Thyroid gland (tissue), 4 donors: ENCODE measurements around the gene NKX2-3. TPM values are rescaled to one million over a fixed set of nuclear protein-coding genes. Genes with fewer than 3 reads are reported as not detected.

Experiments
- DNase-seq, 2 donors: peaks; one replicate each; pipeline ENCODE4 v3.0.0-alpha.2; 2019
- H3K27ac ChIP-seq, 3 donors: fragments of 200-600 bp; sonication (generic); 1 replicate in 2 of 3; 2 replicates in 1 of 3; pipeline ENCODE4 v1.5.1; 2016 to 2019; ENCODE audit warnings: mild to moderate bottlenecking in 1 of 3, moderate library complexity in 1 of 3
- H3K27me3 ChIP-seq: fragments of 200-600 bp; sonication (generic); one replicate; pipeline ENCODE4 v1.5.1; 2019
- H3K36me3 ChIP-seq, 2 donors: fragments of 200-600 bp; sonication (generic); one replicate each; pipeline ENCODE4 v1.5.1; 2016 to 2019
- H3K4me1 ChIP-seq, 2 donors: fragments of 200-600 bp; sonication (generic); one replicate each; pipeline ENCODE4 v1.5.1; 2017 to 2019
- H3K4me3 ChIP-seq, 3 donors: fragments of 200-600 bp; sonication (generic); replicated peaks in 1 of 3; 1 replicate in 2 of 3; 2 replicates in 1 of 3; pipeline ENCODE4 v1.5.1; 2016; ENCODE audit warnings: mild to moderate bottlenecking in 1 of 3
- H3K9me3 ChIP-seq: fragments of 200-600 bp; sonication (generic); one replicate; pipeline ENCODE4 v1.5.1; 2017
- POLR2A ChIP-seq, 2 donors: fragments of 450-650 bp; IDR thresholded peaks; one replicate each; pipeline ENCODE4 v1.6.1; 2017; ENCODE audit warnings: antibody characterized with exemption in 2 of 2, mild to moderate bottlenecking in 2 of 2, moderate library complexity in 1 of 2
- WGBS, 2 donors: methylation state at CpG; one replicate each; pipeline ENCODE4 v1.1.5; 2017; 5-methylcytosine and 5-hydroxymethylcytosine counted together
- intact Hi-C: fragments of 100-400 bp; cut with DNase I; formaldehyde crosslinking; loops from one replicate; pipeline ENCODE4 v1.15.1; 2023
- total RNA-seq, 4 donors: library from RNA; depleted of rRNA; stranded (reverse); fragments of >200 nt; gene quantifications; one replicate each; pipeline ENCODE4 v1.2.3, GENCODE V29; 2016
- TF ChIP-seq, protein P1 (sequence below), 6 experiments: fragments of 200-600 bp in 3 of 6; fragments of 450-650 bp in 3 of 6; sonication (generic) in 3 of 6; IDR thresholded peaks; one replicate each; pipeline ENCODE4 v1.5.1; 2016 to 2019; ENCODE audit warnings: antibody characterized with exemption in 6 of 6, mild to moderate bottlenecking in 2 of 6, inconsistent platforms in 1 of 6, moderate library complexity in 1 of 6

The NKX2-3 gene
- total RNA-seq, 4 donors from 2014 or later = 3.3 TPM; not detected in 3

DNA sequence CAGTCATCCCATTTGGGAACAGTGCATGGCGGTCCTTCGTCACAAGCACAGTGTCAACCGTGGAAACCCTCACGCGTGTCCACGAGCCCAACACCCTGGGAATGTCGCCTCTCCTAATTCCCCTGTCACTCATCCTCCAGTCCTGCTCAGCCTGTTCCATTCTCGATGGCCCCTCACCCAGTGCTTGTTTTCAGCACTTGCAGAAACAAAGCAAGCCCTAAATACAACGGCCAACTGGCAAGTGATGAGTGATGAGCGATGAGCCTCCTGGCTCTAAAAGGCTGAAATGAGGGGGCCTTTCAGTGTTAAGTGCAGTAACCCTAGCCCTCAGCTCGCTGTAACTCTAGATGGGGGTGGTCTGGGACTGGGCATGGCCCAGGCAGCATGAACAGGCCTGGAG is 22.6 kb downstream of the NKX2-3 start:
- no peak overlapping the region for H3K4me3 ChIP-seq
- H3K27ac ChIP-seq = no peak overlapping the region
- TF ChIP-seq, protein P1, sequence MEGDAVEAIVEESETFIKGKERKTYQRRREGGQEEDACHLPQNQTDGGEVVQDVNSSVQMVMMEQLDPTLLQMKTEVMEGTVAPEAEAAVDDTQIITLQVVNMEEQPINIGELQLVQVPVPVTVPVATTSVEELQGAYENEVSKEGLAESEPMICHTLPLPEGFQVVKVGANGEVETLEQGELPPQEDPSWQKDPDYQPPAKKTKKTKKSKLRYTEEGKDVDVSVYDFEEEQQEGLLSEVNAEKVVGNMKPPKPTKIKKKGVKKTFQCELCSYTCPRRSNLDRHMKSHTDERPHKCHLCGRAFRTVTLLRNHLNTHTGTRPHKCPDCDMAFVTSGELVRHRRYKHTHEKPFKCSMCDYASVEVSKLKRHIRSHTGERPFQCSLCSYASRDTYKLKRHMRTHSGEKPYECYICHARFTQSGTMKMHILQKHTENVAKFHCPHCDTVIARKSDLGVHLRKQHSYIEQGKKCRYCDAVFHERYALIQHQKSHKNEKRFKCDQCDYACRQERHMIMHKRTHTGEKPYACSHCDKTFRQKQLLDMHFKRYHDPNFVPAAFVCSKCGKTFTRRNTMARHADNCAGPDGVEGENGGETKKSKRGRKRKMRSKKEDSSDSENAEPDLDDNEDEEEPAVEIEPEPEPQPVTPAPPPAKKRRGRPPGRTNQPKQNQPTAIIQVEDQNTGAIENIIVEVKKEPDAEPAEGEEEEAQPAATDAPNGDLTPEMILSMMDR (IDR thresholded peaks at IDR 0.05) = no peak
- TF ChIP-seq POLR2A (IDR thresholded peaks at IDR 0.05) = no peak
- H3K4me1 ChIP-seq = no peaks in the 10 kb centered on the region
- DNase-seq = no peak
- no peaks in the 10 kb centered on the region for H3K36me3 ChIP-seq
- H3K27me3 ChIP-seq = no peaks in the 10 kb centered on the region
- intact Hi-C loops = no loop called here
- no peaks in the 10 kb centered on the region for H3K9me3 ChIP-seq
- 44 to 45% methylated on average over 11 of the region's 11 CpGs for WGBS, 2 donors

DNA sequence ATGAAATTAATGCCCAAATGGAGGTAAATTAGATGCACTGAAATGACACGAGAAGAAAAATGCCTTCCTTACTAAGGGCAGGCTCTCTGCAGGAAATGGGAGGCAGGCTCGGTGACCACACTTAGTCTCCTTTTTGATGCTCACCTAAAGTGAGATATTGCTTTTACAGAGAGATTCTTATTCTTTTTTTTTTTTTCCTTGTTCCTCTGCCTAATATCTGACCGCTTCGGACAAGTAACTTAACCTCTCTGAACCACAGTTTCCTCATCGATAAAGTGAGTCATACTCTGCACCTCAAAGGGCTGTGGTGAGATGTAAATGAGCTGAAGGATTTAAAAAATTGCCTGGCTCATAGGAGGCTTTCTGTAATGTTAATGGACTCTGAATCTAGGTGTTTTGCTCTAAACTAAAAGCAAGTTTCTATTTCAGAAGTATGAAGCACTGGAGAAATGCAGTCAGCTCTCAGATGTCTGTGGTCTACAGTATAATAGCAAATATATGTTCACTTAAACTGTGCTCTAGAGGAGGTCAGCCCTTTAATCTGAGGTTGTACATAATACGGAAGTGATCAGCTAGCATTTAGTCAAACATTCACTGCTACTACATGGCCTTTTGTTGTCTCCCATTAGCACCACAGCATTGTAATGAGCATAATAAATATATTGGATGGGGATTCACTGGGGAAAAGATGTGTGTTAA is 23.2 kb downstream of the NKX2-3 start:
- DNase-seq = no peak
- Histone ChIP-seq H3K4me1 (no peaks in the 10 kb centered on the region), H3K36me3 (no peaks in the 10 kb centered on the region), H3K27me3 (no peaks in the 10 kb centered on the region), H3K9me3 (no peaks in the 10 kb centered on the region), H3K27ac (no peak overlapping the region), H3K4me3 (no peak overlapping the region)
- intact Hi-C loops = no loop called here
- WGBS, 2 donors = 51 to 57% methylated on average over 6 of the region's 6 CpGs
- TF ChIP-seq, protein P1 (IDR thresholded peaks at IDR 0.05) = no peak
- no peak for TF ChIP-seq POLR2A (IDR thresholded peaks at IDR 0.05)

DNA sequence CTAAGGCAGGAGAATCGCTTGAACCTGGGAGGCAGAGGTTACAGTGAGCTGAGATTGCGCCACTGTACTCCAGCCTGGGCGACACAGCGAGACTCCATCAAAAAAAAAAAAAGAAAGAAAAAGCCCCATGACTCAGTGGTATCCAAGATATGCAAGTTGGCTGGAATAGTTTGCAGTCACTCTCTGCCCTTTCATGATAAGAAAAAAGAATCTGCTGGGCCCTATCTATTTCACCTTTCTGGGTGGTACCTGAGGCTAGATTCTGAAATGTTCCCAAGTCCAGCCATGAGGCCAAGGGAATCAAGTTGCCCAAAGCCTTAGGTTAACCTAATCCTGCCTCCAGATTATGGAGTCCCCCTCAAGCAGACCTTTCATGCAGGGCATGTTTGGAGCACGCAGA is 24.3 kb downstream of the NKX2-3 start:
- 92 to 97% methylated on average over 5 of the region's 5 CpGs for WGBS, 2 donors

DNA sequence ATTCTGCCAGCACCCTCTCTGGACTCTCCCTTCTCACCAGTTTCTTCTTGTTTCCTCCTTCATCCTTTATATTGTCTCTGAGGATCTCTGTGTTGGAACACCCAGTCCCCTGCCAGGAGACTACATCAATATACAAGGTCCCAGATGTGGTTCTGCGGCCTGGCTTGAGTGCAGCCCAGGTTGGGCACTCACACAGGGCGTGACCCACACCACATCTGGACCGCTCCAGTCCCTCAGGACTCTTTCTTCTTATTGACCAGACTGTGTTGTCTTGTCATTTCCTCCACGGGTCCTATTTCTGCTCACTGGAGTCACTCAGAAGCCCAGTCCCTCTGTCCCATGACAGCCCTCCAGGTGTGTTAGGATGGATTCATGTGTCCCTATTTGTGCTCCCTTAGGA is 26.0 kb downstream of the NKX2-3 start:
- H3K27me3 ChIP-seq = no peaks in the 10 kb centered on the region

More for the DNA sequence above, 24.3 kb downstream of the NKX2-3 start:
- H3K27ac ChIP-seq = no peak overlapping the region
- no peak overlapping the region for H3K4me3 ChIP-seq
- no peaks in the 10 kb centered on the region for H3K27me3 ChIP-seq
- no peaks in the 10 kb centered on the region for H3K9me3 ChIP-seq
- no peaks in the 10 kb centered on the region for H3K36me3 ChIP-seq
- H3K4me1 ChIP-seq = no peaks in the 10 kb centered on the region
- TF ChIP-seq, protein P1 (IDR thresholded peaks at IDR 0.05) = no peak
- TF ChIP-seq POLR2A (IDR thresholded peaks at IDR 0.05) = no peak
- intact Hi-C loops = no loop called here
- DNase-seq = no peak

More for the DNA sequence above, 26.0 kb downstream of the NKX2-3 start:
- intact Hi-C loops = no loop called here
- H3K4me1 ChIP-seq = no peaks in the 10 kb centered on the region
- no peaks in the 10 kb centered on the region for H3K9me3 ChIP-seq
- H3K27ac ChIP-seq = no peak overlapping the region
- H3K4me3 ChIP-seq = no peak overlapping the region
- TF ChIP-seq, protein P1 (IDR thresholded peaks at IDR 0.05) = no peak
- no peak for TF ChIP-seq POLR2A (IDR thresholded peaks at IDR 0.05)
- H3K36me3 ChIP-seq = no peaks in the 10 kb centered on the region
- WGBS, 2 donors = 75 to 83% methylated on average over 4 of the region's 4 CpGs
- no peak for DNase-seq
